Gastrocnemius medialis (tissue), 4 donors: ENCODE measurements around the gene MBD3. TPM values are rescaled to one million over a fixed set of nuclear protein-coding genes. Genes with fewer than 3 reads are reported as not detected.

Experiments used
- ATAC-seq, 2 donors: fragments of 150-250 bp; one replicate each; pipeline ENCODE4 v1.9.1; 2016
- DNase-seq, 2 donors: peaks; one replicate each; pipeline ENCODE4 v3.0.0-alpha.2; 2019
- H3K27ac ChIP-seq, 4 donors: fragments of 200-600 bp; sonication (generic); 1 replicate in 1 of 4; 2 replicates in 3 of 4; pipeline ENCODE4 v1.5.1; 2016 to 2018; ENCODE audit warnings: mild to moderate bottlenecking in 2 of 4, moderate library complexity in 1 of 4
- H3K27me3 ChIP-seq, 3 donors: fragments of 200-600 bp; sonication (generic) in 2 of 3; 1 replicate in 1 of 3; 2 replicates in 2 of 3; pipeline versions ENCODE4 v1.5.1 to v1.6.0; 2016 to 2019; ENCODE audit warnings: mild to moderate bottlenecking in 1 of 3, moderate library complexity in 1 of 3
- H3K36me3 ChIP-seq, 2 donors: fragments of 200-600 bp; sonication (generic) in 1 of 2; one replicate each; pipeline ENCODE4 v1.5.1; 2017 to 2018
- H3K4me1 ChIP-seq, 2 donors: fragments of 200-600 bp; sonication (generic) in 1 of 2; one replicate each; pipeline ENCODE4 v1.5.1; 2016 to 2017; ENCODE audit warnings: mild to moderate bottlenecking in 2 of 2
- H3K4me3 ChIP-seq, 4 donors: fragments of 200-600 bp; sonication (generic) in 3 of 4; 1 replicate in 1 of 4; 2 replicates in 3 of 4; pipeline ENCODE4 v1.5.1; 2016 to 2019; ENCODE audit warnings: mild to moderate bottlenecking in 2 of 4
- H3K9me3 ChIP-seq, 3 donors: fragments of 200-600 bp; sonication (generic) in 2 of 3; 1 replicate in 1 of 3; 2 replicates in 2 of 3; pipeline ENCODE4 v1.5.1; 2016 to 2019
- POLR2A ChIP-seq, 2 donors: fragments of 450-650 bp; IDR thresholded peaks; one replicate each; pipeline ENCODE4 v1.6.1; 2017; ENCODE audit warnings: antibody characterized with exemption in 2 of 2, mild to moderate bottlenecking in 2 of 2, moderate library complexity in 2 of 2
- in situ Hi-C, 4 donors: fragments of 200-750 bp; cut with MboI; loops; one replicate each; pipeline versions ENCODE4 v1.15.0 to v1.8.0; 2017; ENCODE audit warnings: low sequenced_read_pairs in 4 of 4
- intact Hi-C: fragments of 100-400 bp; cut with DNase I; formaldehyde crosslinking; loops from one replicate; pipeline ENCODE4 v1.15.1; 2023; ENCODE audit warnings: low total_unique reads
- total RNA-seq, 4 donors: library from RNA; depleted of rRNA; stranded (reverse); fragments of >200 nt; gene quantifications; one replicate each; pipeline versions ENCODE4 v1.1.0 to v1.2.3, GENCODE V29; 2016
- TF ChIP-seq, protein P1 (sequence below), 5 experiments: fragments of 450-650 bp in 3 of 5; fragments of 200-600 bp in 2 of 5; sonication (generic) in 2 of 5; IDR thresholded peaks in 4 of 5; conservative IDR thresholded peaks in 1 of 5; 1 replicate in 4 of 5; 2 replicates in 1 of 5; pipeline ENCODE4 v1.5.1; 2016 to 2019; ENCODE audit warnings: antibody characterized with exemption in 5 of 5, mild to moderate bottlenecking in 3 of 5, moderate library complexity in 3 of 5

The MBD3 gene
- total RNA-seq, 4 donors from 2014 or later, result 66.9 to 147 (median 118) TPM

GRCh38 chr19:1582201-1582600 is 10.5 kb downstream of the MBD3 start:
- in situ Hi-C loops, result no loop called here
- H3K36me3 ChIP-seq, result peaks cover 0 to 62% of the 10 kb centered on the region in 2 donors
- no peaks in the 10 kb centered on the region for H3K9me3 ChIP-seq
- no peak overlapping the region for H3K4me3 ChIP-seq
- H3K27me3 ChIP-seq, result no peaks in the 10 kb centered on the region
- DNase-seq, result no peak
- H3K4me1 ChIP-seq, result no peaks in the 10 kb centered on the region
- no peak for ATAC-seq
- intact Hi-C loops, result no loop called here
- TF ChIP-seq, protein P1, sequence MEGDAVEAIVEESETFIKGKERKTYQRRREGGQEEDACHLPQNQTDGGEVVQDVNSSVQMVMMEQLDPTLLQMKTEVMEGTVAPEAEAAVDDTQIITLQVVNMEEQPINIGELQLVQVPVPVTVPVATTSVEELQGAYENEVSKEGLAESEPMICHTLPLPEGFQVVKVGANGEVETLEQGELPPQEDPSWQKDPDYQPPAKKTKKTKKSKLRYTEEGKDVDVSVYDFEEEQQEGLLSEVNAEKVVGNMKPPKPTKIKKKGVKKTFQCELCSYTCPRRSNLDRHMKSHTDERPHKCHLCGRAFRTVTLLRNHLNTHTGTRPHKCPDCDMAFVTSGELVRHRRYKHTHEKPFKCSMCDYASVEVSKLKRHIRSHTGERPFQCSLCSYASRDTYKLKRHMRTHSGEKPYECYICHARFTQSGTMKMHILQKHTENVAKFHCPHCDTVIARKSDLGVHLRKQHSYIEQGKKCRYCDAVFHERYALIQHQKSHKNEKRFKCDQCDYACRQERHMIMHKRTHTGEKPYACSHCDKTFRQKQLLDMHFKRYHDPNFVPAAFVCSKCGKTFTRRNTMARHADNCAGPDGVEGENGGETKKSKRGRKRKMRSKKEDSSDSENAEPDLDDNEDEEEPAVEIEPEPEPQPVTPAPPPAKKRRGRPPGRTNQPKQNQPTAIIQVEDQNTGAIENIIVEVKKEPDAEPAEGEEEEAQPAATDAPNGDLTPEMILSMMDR (IDR thresholded peaks at IDR 0.05 in 4 of 5, conservative IDR thresholded peaks at IDR 0.05 in 1 of 5), result no peak
- TF ChIP-seq POLR2A (IDR thresholded peaks at IDR 0.05), result no peak
- H3K27ac ChIP-seq, result no peak overlapping the region

DNA sequence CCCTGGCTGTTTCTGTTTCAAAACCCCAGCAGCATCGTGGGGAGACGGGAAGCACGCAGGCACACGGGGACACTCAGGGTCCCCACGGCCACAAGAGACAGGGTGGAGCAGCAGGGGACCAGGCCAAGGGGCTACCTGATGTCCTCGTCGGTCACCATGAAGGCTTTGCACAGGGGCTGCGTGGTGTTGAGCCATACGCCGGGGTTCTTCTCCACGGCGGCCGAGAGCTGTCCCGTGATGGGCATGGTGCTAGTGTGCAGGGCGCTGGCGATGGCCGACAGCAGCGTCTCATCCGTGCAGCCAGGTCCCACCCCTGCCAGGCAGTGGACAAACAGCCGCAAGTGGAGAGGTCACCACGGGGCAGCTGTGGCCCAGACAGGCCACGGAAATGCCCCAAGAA is 11.7 kb downstream of the MBD3 start:
- ATAC-seq (no peak), DNase-seq (no peak)
- in situ Hi-C loops (no loop called here), intact Hi-C loops (no loop called here)
- no peaks in the 10 kb centered on the region for H3K27me3 ChIP-seq
- H3K36me3 ChIP-seq, result peaks cover 0 to 67% of the 10 kb centered on the region in 2 donors
- TF ChIP-seq, protein P1 (IDR thresholded peaks at IDR 0.05 in 4 of 5, conservative IDR thresholded peaks at IDR 0.05 in 1 of 5), result no peak
- no peak for TF ChIP-seq POLR2A (IDR thresholded peaks at IDR 0.05)
- no peak overlapping the region for H3K27ac ChIP-seq
- H3K4me3 ChIP-seq, result no peak overlapping the region
- no peaks in the 10 kb centered on the region for H3K9me3 ChIP-seq
- no peaks in the 10 kb centered on the region for H3K4me1 ChIP-seq

DNA sequence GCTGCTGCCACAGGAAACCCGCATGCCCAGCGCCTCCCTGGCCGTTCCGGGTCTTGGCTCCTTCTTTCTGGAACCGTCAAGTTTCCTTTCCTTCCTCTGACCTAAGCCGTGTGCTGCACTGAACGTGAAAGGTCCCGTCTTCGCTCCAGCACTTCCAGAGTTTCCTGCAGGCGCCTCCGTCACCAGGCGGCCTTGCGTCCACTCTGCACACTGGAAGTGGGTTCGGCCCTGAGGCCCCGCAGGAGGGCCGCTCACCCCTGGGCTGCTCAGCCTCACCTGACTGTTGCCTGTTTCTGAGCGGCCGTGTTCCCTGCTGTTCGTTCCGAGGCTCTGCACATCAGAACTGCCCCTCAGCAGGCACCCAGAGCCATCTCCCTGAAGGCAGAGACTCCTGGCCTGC is 12.3 kb downstream of the MBD3 start:
- intact Hi-C loops (no loop called here), in situ Hi-C loops (no loop called here)
- TF ChIP-seq POLR2A (IDR thresholded peaks at IDR 0.05), result no peak
- TF ChIP-seq, protein P1 (IDR thresholded peaks at IDR 0.05 in 4 of 5, conservative IDR thresholded peaks at IDR 0.05 in 1 of 5), result no peak

DNA sequence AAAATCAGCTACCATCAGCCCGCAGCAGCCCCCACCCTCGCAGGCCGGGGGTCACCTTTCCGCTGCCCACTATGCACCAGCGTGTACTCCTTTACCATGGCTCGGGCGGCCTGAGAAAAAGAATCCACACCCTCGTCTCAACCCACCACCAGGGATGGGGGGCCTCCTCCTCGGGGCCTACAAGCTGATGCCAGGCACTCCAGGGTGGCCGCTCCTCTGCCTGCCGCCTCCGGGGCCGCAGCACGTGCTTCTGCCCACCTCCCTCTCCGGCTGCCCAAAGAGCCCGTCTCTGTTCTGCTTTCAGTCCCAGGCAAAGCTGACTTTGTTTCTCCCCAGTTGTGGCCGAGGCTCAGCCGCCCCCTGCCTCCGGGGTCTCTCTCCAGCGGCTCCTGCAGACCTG is 13.4 kb downstream of the MBD3 start:
- Histone ChIP-seq H3K4me3 (no peak overlapping the region), H3K9me3 (no peaks in the 10 kb centered on the region), H3K27me3 (no peaks in the 10 kb centered on the region), H3K4me1 (no peaks in the 10 kb centered on the region), H3K36me3 (peaks cover 0 to 65% of the 10 kb centered on the region in 2 donors), H3K27ac (no peak overlapping the region)
- intact Hi-C loops (no loop called here), in situ Hi-C loops (no loop called here)
- DNase-seq (no peak), ATAC-seq (no peak)
- TF ChIP-seq, protein P1 (IDR thresholded peaks at IDR 0.05 in 4 of 5, conservative IDR thresholded peaks at IDR 0.05 in 1 of 5), result no peak
- no peak for TF ChIP-seq POLR2A (IDR thresholded peaks at IDR 0.05)

More for the DNA sequence above, 12.3 kb downstream of the MBD3 start:
- DNase-seq (no peak), ATAC-seq (no peak)
- Histone ChIP-seq H3K36me3 (peaks cover 0 to 67% of the 10 kb centered on the region in 2 donors), H3K27me3 (no peaks in the 10 kb centered on the region), H3K4me1 (no peaks in the 10 kb centered on the region), H3K27ac (no peak overlapping the region), H3K4me3 (no peak overlapping the region), H3K9me3 (no peaks in the 10 kb centered on the region)
